ENCODE results near the gene PNMA8B. TPM values are rescaled to one million over a fixed set of nuclear protein-coding genes. Genes with fewer than 3 reads are reported as not detected.

Gene PNMA8B
- total RNA-seq, 1 experiment from 2014 or later: 0.10 TPM

- ChIA-PET POLR2A (no interaction called here), RAD21 (ENCODE audit: low non-redundant PET in 1 of 2, low total read pairs in 2 of 2, uncharacterized antibody in 2 of 2, unreplicated experiment in 2 of 2) (no interaction called here), CTCF (interaction anchor here (1.9 kb wide), 1 partner anchor 97 kb away, joined by 12 read pairs; no protein-coding TSS in a partner anchor)
- ATAC-seq (no peak), DNase-seq (ENCODE audit: low read depth, low spot score) (no peak)
- Histone ChIP-seq H3K36me3 (ENCODE audit: control insufficient read depth in 1 of 2, insufficient read depth in 2 of 2, low read length in 2 of 2) (no peaks in the 10 kb centered on the region), H3K9ac (ENCODE audit: low read length) (no peak overlapping the region), H2AFZ (ENCODE audit: low read depth, low read length, poor library complexity, severe bottlenecking) (no peak overlapping the region), H3K27me3 (ENCODE audit: insufficient read depth, low read length) (no peaks in the 10 kb centered on the region), H3K4me2 (ENCODE audit: low read length) (no peak overlapping the region), H3K4me3 (replicated peaks in 1 of 2; ENCODE audit: low read depth in 1 of 2, low read length in 2 of 2) (no peak overlapping the region), H3K27ac (ENCODE audit: low read depth, low read length) (no peak overlapping the region), H3K9me3 (ENCODE audit: control insufficient read depth in 1 of 2, insufficient read depth in 1 of 2, low read depth in 1 of 2, low read length in 2 of 2) (no peaks in the 10 kb centered on the region), H3K79me2 (ENCODE audit: insufficient read depth, low read length) (no peaks in the 10 kb centered on the region), H4K20me1 (ENCODE audit: insufficient read depth) (no peaks in the 10 kb centered on the region), H3K4me1 (ENCODE audit: control insufficient read depth in 1 of 2, insufficient read depth in 2 of 2, low read length in 2 of 2) (no peaks in the 10 kb centered on the region), H3K9me2 (ENCODE audit: insufficient read depth) (no peaks in the 10 kb centered on the region)
- TF ChIP-seq POLR2A (IDR thresholded peaks at IDR 0.05; ENCODE audit: borderline replicate concordance, extremely low read depth, insufficient read depth, insufficient read length) (no peak), CEBPB (IDR thresholded peaks at IDR 0.05; ENCODE audit: low read depth) (no peak), EZH2 (IDR thresholded peaks at IDR 0.05) (no peak), ZBTB33 (IDR thresholded peaks at IDR 0.05; ENCODE audit: extremely low read depth, insufficient replicate concordance, low read length) (no peak), ZNF274 (IDR thresholded peaks at IDR 0.05; ENCODE audit: low read depth, low read length) (no peak), CBX3 (IDR thresholded peaks at IDR 0.05; ENCODE audit: low read depth) (no peak), SIN3A (IDR thresholded peaks at IDR 0.05; ENCODE audit: low read depth) (no peak), FOSL1 (IDR thresholded peaks at IDR 0.05; ENCODE audit: low read depth) (no peak), RAD21 (IDR thresholded peaks at IDR 0.05; ENCODE audit: low read depth) (no peak), TCF7L2 (IDR thresholded peaks at IDR 0.05; ENCODE audit: borderline replicate concordance, extremely low read depth, insufficient read depth, insufficient read length) (no peak), JUND (IDR thresholded peaks at IDR 0.05) (no peak)
- BruUV-seq (replicated peaks): no TSS peak
- intact Hi-C loops (cut with micrococcal nuclease): no loop called here
Measured at GRCh38 chr19:46491975-46492682, 3.5 kb downstream of the PNMA8B start.
